Thyroid gland (tissue), 4 donors: ENCODE results near the gene CPXM2. TPM values are rescaled to one million over a fixed set of nuclear protein-coding genes. Genes with fewer than 3 reads are reported as not detected.

Experiments
- DNase-seq, 2 donors: peaks; one replicate each; pipeline ENCODE4 v3.0.0-alpha.2; 2019
- H3K27ac ChIP-seq, 3 donors: fragments of 200-600 bp; sonication (generic); 1 replicate in 2 of 3; 2 replicates in 1 of 3; pipeline ENCODE4 v1.5.1; 2016 to 2019; ENCODE audit warnings: mild to moderate bottlenecking in 1 of 3, moderate library complexity in 1 of 3
- H3K27me3 ChIP-seq: fragments of 200-600 bp; sonication (generic); one replicate; pipeline ENCODE4 v1.5.1; 2019
- H3K36me3 ChIP-seq, 2 donors: fragments of 200-600 bp; sonication (generic); one replicate each; pipeline ENCODE4 v1.5.1; 2016 to 2019
- H3K4me1 ChIP-seq, 2 donors: fragments of 200-600 bp; sonication (generic); one replicate each; pipeline ENCODE4 v1.5.1; 2017 to 2019
- H3K4me3 ChIP-seq, 3 donors: fragments of 200-600 bp; sonication (generic); replicated peaks in 1 of 3; 1 replicate in 2 of 3; 2 replicates in 1 of 3; pipeline ENCODE4 v1.5.1; 2016; ENCODE audit warnings: mild to moderate bottlenecking in 1 of 3
- H3K9me3 ChIP-seq: fragments of 200-600 bp; sonication (generic); one replicate; pipeline ENCODE4 v1.5.1; 2017
- POLR2A ChIP-seq, 2 donors: fragments of 450-650 bp; IDR thresholded peaks; one replicate each; pipeline ENCODE4 v1.6.1; 2017; ENCODE audit warnings: antibody characterized with exemption in 2 of 2, mild to moderate bottlenecking in 2 of 2, moderate library complexity in 1 of 2
- WGBS, 2 donors: methylation state at CpG; one replicate each; pipeline ENCODE4 v1.1.5; 2017; 5-methylcytosine and 5-hydroxymethylcytosine counted together
- intact Hi-C: fragments of 100-400 bp; cut with DNase I; formaldehyde crosslinking; loops from one replicate; pipeline ENCODE4 v1.15.1; 2023
- total RNA-seq, 4 donors: library from RNA; depleted of rRNA; stranded (reverse); fragments of >200 nt; gene quantifications; one replicate each; pipeline ENCODE4 v1.2.3, GENCODE V29; 2016
- TF ChIP-seq, protein P1 (sequence below), 6 experiments: fragments of 200-600 bp in 3 of 6; fragments of 450-650 bp in 3 of 6; sonication (generic) in 3 of 6; IDR thresholded peaks; one replicate each; pipeline ENCODE4 v1.5.1; 2016 to 2019; ENCODE audit warnings: antibody characterized with exemption in 6 of 6, mild to moderate bottlenecking in 2 of 6, inconsistent platforms in 1 of 6, moderate library complexity in 1 of 6

The CPXM2 gene
- total RNA-seq, 4 donors from 2014 or later, result 6.3 to 11.6 (median 8.5) TPM

DNA sequence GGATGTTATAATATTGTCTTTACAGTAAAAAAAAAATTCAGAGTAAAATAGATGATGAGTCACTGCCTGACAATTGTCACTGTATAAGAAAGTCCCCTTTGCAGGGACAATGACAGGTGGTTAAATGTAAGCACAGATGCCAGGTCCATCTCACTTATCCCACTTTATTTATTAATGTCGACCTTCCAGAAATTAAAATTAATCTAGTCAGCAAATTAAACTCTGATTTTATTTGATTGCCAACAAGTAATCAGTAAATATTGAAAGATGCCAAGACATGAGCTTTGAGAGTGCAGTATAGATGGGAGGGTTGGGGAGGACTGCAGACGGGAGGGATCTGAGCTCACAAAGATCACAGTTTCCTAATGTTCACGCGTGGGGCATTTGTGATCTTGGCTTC, 50.9 kb downstream of the CPXM2 start:
- DNase-seq, result no peak
- 87 to 88% methylated on average over 4 of the region's 4 CpGs for WGBS, 2 donors
- Histone ChIP-seq H3K36me3 (no peaks in the 10 kb centered on the region), H3K4me1 (peaks cover 0 to 2% of the 10 kb centered on the region in 2 donors), H3K27ac (no peak overlapping the region), H3K27me3 (no peaks in the 10 kb centered on the region), H3K9me3 (no peaks in the 10 kb centered on the region), H3K4me3 (no peak overlapping the region)
- intact Hi-C loops, result no loop called here
- TF ChIP-seq, protein P1, sequence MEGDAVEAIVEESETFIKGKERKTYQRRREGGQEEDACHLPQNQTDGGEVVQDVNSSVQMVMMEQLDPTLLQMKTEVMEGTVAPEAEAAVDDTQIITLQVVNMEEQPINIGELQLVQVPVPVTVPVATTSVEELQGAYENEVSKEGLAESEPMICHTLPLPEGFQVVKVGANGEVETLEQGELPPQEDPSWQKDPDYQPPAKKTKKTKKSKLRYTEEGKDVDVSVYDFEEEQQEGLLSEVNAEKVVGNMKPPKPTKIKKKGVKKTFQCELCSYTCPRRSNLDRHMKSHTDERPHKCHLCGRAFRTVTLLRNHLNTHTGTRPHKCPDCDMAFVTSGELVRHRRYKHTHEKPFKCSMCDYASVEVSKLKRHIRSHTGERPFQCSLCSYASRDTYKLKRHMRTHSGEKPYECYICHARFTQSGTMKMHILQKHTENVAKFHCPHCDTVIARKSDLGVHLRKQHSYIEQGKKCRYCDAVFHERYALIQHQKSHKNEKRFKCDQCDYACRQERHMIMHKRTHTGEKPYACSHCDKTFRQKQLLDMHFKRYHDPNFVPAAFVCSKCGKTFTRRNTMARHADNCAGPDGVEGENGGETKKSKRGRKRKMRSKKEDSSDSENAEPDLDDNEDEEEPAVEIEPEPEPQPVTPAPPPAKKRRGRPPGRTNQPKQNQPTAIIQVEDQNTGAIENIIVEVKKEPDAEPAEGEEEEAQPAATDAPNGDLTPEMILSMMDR (IDR thresholded peaks at IDR 0.05), result no peak
- no peak for TF ChIP-seq POLR2A (IDR thresholded peaks at IDR 0.05)

GRCh38 chr10:123838596-123839310, 52.9 kb downstream of the CPXM2 start:
- WGBS, 2 donors, result 86 to 90% methylated on average over 13 of the region's 13 CpGs
- Histone ChIP-seq H3K9me3 (no peaks in the 10 kb centered on the region), H3K4me3 (no peak overlapping the region), H3K27ac (no peak overlapping the region), H3K4me1 (peaks cover 0 to 5% of the 10 kb centered on the region in 2 donors), H3K27me3 (no peaks in the 10 kb centered on the region), H3K36me3 (no peaks in the 10 kb centered on the region)
- intact Hi-C loops, result no loop called here
- TF ChIP-seq POLR2A (IDR thresholded peaks at IDR 0.05), result no peak
- TF ChIP-seq, protein P1 (IDR thresholded peaks at IDR 0.05), result no peak
- DNase-seq, result no peak

DNA sequence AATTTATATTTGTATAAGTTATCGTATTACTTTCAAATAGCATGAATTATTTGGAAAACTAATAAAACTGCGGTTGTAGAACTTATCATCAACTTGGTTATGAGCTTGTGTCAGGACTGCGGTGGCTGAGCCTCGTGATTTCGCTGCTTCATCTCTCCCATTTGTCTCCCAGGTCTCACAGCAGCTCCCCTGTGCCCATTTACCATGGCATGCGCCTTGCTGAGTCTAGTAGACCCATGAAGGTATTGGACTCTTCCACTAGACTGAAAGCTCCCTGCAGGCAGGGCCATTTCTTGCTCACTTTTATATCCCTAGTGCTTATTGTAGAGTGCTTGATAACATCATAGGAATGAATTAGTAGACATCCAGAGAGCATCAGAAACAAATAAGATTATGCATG, 53.9 kb downstream of the CPXM2 start:
- no peak for DNase-seq
- Histone ChIP-seq H3K9me3 (no peaks in the 10 kb centered on the region), H3K27ac (no peak overlapping the region), H3K4me3 (no peak overlapping the region), H3K36me3 (no peaks in the 10 kb centered on the region), H3K27me3 (no peaks in the 10 kb centered on the region), H3K4me1 (peaks cover 0 to 5% of the 10 kb centered on the region in 2 donors)
- intact Hi-C loops, result no loop called here
- TF ChIP-seq, protein P1 (IDR thresholded peaks at IDR 0.05), result no peak
- no peak for TF ChIP-seq POLR2A (IDR thresholded peaks at IDR 0.05)
- WGBS, 2 donors, result 93 to 95% methylated on average over 6 of the region's 6 CpGs

DNA sequence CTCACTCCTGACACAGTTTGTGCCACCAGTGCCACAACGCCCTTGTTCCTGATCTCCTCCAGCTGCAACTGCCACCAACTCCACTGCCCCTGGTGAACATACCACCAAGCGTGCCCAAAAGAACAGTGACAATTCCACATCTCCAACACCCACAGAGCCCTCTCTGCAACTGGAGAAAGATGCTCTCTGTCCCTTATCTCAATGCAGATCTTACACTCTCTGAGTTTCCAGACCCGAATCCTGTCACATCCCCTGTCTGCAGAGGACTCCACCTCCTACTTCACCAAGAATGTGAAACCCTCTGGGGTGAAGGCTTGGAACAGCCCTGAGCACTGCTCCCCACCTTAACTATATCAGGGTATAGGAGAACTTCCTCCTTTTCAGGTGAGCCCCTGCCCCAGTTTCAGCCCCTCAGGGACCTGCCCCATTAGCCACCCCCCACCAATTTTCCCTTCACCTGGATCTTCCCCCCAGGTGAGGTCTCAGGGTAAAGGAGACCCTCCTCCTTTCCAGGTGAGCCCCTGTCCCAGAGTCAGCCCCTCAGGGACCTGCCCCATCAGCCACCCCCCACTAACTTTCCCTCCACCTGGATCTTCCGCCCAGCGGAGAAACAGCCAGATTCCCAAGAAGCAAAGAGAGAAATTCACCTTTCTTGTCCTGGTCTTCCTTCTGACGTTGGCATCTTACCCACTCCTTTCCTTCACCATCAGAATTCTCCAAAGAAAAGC, 55.0 kb downstream of the CPXM2 start:
- peaks cover 0 to 5% of the 10 kb centered on the region in 2 donors for H3K4me1 ChIP-seq
- WGBS, 2 donors, result 89 to 91% methylated on average over 6 of the region's 6 CpGs

More for the DNA sequence above, 55.0 kb downstream of the CPXM2 start:
- H3K9me3 ChIP-seq, result no peaks in the 10 kb centered on the region
- no peak overlapping the region for H3K4me3 ChIP-seq
- no peak overlapping the region for H3K27ac ChIP-seq
- intact Hi-C loops, result no loop called here
- no peaks in the 10 kb centered on the region for H3K36me3 ChIP-seq
- DNase-seq, result no peak
- no peak for TF ChIP-seq POLR2A (IDR thresholded peaks at IDR 0.05)
- TF ChIP-seq, protein P1 (IDR thresholded peaks at IDR 0.05), result no peak
- H3K27me3 ChIP-seq, result no peaks in the 10 kb centered on the region
